Epidermal melanocyte (primary cell): ENCODE data around the gene TXNL4B.
"Not testable (repeated sequence)": the region's sequence is repeated elsewhere in the genome, so short reads cannot be mapped to it uniquely, and the experiment has no call there.

Experiments
- DNase-seq: peaks from one replicate; pipeline ENCODE4 v3.0.0; 2011; ENCODE audit warnings: low spot score; ENCODE audit not compliant: insufficient read length

TXNL4B gene

DNA sequence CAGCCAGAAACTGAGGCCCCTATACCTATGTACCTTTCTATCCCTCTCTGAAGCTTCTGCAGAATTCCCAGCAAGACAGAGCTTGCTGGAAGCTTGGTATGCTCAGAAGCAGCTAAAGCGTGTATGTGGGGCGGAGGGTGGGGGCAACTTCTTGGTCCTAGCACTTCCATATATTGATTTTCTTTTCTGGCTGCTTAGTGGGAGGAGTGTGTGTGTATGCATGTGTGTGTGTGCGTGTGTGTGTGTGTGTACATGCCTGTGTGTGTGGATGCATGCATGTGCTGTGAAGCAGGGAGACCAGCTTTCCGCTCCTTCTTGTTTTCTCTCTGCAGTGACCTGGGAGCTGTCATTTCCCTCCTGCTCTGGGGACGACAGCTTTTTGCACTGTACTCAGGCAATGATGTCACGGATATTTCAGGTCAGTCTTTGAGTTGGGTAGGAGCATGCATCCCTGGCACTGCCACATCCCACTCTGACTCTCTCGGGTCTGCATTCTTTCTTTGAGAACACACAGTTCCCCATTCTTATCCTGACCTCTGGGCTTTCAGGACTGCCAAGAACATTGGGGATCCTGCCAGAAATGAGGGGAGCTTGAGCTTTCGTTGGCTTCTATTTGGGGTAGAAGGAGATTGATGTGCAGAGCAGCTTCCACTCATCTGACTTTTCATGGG, 19.7 kb downstream of the TXNL4B start:
- DNase-seq = no peak

- no peak for DNase-seq
Measured at GRCh38 chr16:72072514-72073342, 20.7 kb downstream of the TXNL4B start.

GRCh38 chr16:72068930-72069329, 24.5 kb downstream of the TXNL4B start:
- DNase-seq = no peak

DNA sequence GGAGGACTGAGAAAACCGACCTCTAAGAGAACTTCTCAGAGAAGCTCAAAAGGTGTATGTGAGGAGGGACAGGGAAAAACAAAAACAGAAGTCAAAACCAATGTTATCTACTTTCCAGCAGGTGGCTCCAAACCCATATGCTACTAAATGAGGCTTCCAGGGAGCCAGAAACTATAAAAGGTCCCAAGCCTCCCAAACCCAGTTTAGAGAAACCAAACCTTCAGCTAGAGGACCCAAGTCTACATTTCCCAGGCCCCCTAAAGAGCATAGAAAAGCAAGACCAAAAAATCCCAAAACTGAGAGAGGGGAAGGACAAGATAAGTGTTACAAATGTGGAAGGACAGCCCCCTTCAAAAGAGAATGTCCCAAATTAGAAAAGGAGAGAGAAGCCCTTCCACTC, 26.7 kb downstream of the TXNL4B start:
- DNase-seq = peak; percentile 53

GRCh38 chr16:72064361-72064894, 29.0 kb downstream of the TXNL4B start:
- DNase-seq = no peak

- DNase-seq = no peak
Measured at GRCh38 chr16:72061564-72061963, 31.9 kb downstream of the TXNL4B start.

- no peak for DNase-seq
Measured at GRCh38 chr16:72060405-72060804, 33.0 kb downstream of the TXNL4B start.

DNA sequence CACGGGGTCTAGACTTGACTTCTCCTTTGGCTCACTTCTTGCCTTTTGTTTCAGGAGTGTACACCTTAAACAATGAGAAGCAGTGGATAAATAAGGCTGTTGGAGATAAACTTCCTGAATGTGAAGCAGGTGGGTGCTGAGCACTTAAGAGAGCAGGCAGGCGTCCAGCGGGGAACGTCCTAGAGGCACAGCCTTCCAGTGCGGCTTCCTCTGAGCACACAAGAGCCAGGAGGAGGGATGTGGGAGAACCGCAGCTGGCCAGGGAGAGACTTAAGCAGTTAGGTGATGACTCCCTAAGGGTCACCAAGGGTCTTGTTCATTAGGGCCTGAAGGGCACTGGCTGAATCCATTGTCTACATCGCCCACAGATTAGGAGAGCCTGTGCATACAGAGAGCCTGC, 34.4 kb downstream of the TXNL4B start:
- not testable (repeated sequence) for DNase-seq

DNA sequence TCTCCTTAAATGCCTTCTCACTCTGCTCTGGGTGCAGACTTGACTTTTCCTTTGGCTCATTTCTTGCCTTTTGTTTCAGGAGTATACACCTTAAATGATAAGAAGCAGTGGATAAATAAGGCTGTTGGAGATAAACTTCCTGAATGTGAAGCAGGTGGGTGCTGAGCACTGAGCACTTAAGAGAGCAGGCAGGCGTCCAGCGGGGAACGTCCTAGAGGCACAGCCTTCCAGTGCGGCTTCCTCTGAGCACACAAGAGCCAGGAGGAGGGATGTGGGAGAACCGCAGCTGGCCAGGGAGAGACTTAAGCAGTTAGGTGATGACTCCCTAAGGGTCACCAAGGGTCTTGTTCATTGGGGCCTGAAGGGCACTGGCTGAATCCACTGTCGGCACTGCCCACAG, 36.1 kb downstream of the TXNL4B start:
- DNase-seq = not testable (repeated sequence)

DNA sequence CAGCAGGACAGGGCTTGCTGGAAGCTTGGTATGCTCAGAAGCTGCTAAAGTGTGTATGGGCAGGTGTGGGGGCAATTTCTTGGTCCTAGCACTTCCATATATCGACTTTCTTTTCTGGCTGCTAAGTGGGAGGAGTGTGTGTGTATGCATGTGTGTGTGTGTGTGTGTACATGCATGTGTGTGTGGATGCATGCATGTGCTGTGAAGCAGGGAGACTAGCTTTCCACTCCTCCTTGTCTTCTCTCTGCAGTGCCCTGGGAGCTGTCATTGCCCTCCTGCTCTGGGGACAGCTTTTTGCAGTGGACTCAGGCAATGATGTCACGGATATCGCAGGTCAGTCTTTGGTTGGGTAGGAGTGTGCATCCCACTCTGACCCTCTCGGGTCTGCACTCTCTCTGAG, 37.5 kb downstream of the TXNL4B start:
- DNase-seq = no peak

GRCh38 chr16:72054254-72054847, 39.1 kb downstream of the TXNL4B start, which contains the start of gene HP:
Gene HP (plus strand): TSS chr16:72054505. CDS start chr16:72054653, 148 bp downstream.
- DNase-seq = not testable (repeated sequence)

DNA sequence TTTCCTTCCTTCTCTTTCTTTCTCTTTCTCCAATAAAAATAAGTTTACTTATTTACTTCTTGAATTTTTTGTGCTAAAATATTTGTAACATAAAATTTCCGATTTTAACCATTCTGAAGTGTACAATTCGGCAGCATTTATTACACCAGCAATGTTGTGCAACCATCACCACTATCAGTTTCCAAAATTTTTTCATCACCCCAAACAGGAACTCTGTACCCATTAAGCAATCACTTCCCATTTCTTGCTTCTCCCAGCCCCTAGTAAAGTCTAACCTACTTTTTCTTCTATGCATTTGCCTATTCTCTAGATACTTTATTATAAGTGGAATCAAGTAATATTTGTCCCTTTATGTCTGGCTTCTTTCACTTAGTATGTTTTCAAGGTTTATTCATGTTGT, 41.6 kb downstream of the TXNL4B start:
- DNase-seq = no peak

DNA sequence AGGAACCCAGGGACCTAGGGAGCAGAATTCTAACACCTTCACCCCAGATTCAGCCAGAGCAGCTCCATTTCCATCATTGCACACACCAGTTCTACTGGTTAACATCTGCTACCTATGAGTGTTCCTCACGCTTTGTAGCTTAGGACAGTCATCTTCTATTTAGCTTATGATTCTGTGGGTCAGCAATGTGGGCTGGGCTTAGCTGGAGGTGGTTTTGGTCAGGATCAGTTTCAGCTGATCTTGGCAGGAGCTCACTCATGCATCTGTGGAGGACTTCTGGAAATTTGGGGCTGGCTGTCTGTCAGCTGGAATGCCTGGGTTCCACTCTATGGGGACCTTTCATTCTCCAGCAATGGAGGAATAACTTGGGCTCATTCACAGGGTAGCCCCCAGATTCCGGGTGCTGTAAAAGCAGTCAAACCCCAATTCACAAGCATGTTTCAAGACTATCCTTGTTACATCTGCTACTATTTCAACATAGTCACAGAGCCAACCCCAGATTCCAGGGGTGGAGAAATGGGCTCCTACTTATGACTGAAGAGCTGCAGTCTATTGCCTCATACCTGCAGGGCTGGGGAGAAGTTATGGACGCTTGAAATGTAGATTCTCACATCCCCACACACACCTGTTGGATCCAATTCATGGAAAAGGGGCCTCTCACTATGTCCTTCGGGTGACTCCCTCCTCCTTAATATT, 42.5 kb downstream of the TXNL4B start:
- DNase-seq = no peak

DNA sequence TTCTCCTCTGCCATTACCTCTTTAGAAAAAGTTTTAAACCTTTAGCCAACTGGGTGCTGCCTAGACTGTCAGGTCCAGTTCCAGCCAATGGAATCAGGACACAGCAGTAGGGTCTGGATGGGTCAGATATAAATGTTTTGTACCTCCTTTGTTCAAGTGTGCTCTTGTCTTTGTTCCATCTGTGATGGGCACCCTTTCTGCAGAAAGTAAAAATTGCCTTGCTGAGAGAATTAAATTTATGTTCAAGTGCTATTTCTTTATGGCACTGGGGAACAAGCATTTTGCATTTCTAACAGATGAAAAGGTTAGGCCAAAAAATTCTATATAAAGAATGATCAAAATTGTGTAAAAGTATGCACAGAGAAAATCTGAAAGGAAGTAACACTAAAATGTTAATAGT, 44.3 kb downstream of the TXNL4B start:
- no peak for DNase-seq

GRCh38 chr16:72044825-72045359, 48.5 kb downstream of the TXNL4B start:
- no peak for DNase-seq

DNA sequence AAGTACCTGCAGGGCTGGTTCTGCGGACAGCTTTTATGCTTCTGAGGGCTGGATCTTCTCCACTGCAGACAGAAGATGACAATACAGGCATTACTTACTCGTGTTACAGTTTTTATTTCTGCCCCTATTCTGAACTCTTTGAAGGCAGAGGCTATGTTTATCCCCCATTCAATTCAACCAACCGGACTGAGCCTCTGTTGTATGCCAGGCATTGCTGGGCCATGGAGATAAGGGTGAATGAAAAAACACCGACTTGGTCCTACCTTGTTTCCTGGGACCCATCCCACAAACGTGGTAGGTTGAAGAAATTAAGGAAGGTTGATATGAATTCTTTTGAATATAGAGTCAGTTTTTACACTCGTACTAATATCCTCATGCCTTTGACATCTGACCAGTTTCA, 49.1 kb downstream of the TXNL4B start:
- DNase-seq = no peak

- DNase-seq = no peak
Measured at GRCh38 chr16:72043539-72043938, 49.9 kb downstream of the TXNL4B start.

DNA sequence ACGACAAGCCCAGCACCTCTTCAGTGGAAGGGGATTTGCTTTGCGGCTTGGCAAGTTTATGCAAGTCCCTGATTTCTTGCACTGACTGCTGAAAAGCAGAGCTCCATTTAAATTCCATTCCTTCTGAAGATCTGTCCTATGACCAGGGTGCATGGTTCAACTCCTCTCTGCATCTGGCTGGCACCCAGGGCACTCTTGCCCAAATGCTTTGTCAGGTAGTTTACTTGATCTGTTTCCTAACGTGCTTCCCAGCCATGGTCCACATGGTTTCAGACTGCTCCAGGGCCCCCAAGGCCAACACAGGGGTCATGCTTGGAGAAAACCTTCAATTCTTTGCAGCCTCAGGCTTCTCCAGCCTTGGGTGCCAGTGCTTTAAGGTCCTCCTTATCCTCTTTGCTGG, 50.4 kb downstream of the TXNL4B start:
- no peak for DNase-seq

- DNase-seq = no peak
Measured at GRCh38 chr16:72042157-72042660, 51.2 kb downstream of the TXNL4B start.

DNA sequence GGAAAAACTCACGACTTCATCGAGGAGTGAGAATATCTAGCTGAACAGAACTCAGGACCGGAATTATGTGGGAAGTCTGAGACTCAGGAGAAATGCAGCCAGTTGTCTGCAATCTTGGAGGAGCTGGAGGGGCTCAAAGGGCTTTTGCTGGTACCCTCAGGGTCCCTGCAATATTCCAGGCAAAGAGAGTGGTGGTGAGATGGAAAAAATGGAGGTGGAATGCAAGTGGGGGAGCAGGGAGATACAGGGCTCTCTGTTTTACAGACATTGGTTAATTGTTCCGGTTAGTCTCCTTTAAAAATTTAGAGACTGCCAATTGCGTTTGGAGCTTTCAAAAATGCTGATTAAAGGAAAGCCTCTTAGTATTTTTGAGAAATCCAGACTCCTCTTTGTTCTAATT, 57.3 kb downstream of the TXNL4B start:
- no peak for DNase-seq
